GM23248 (cell line): ENCODE results near the gene BRPF3. TPM values are rescaled to one million over a fixed set of nuclear protein-coding genes. Genes with fewer than 3 reads are reported as not detected.

ENCODE experiments used
- DNase-seq: peaks from one replicate; pipeline ENCODE4 v3.0.0-alpha.2; 2015
- H2AFZ ChIP-seq: fragments of 200-600 bp; sonication (generic); 2 replicates; pipeline ENCODE4 v1.6.1; 2016; ENCODE audit warnings: antibody characterized with exemption
- H3F3A ChIP-seq: fragments of 200-600 bp; sonication (generic); 2 replicates; pipeline ENCODE4 v1.6.1; 2016; ENCODE audit warnings: mild to moderate bottlenecking, antibody characterized with exemption, mixed run types; ENCODE audit not compliant: insufficient read depth
- H3K27ac ChIP-seq: fragments of 200-600 bp; sonication (generic); 2 replicates; pipeline ENCODE4 v1.5.1; 2016; ENCODE audit warnings: mild to moderate bottlenecking
- H3K27me3 ChIP-seq: fragments of 200-600 bp; sonication (generic); replicated peaks from 2 replicates; pipeline ENCODE4 v1.6.1; 2016; ENCODE audit warnings: mild to moderate bottlenecking; ENCODE audit not compliant: insufficient read depth
- H3K36me3 ChIP-seq: fragments of 200-600 bp; sonication (generic); 2 replicates; pipeline ENCODE4 v1.6.1; 2016; ENCODE audit warnings: low read depth, mild to moderate bottlenecking
- H3K4me1 ChIP-seq: fragments of 200-600 bp; sonication (generic); 2 replicates; pipeline ENCODE4 v1.6.1; 2016; ENCODE audit warnings: mild to moderate bottlenecking; ENCODE audit not compliant: insufficient read depth
- H3K4me2 ChIP-seq: fragments of 200-600 bp; sonication (generic); one replicate; pipeline ENCODE4 v1.6.1; 2016; ENCODE audit warnings: mild to moderate bottlenecking; ENCODE audit not compliant: unreplicated experiment
- H3K4me3 ChIP-seq: fragments of 200-600 bp; sonication (generic); 2 replicates; pipeline ENCODE4 v1.5.1; 2016; ENCODE audit warnings: mild to moderate bottlenecking
- H3K79me2 ChIP-seq: fragments of 200-600 bp; sonication (generic); 2 replicates; pipeline ENCODE4 v1.6.1; 2016; ENCODE audit warnings: mild to moderate bottlenecking; ENCODE audit not compliant: insufficient read depth
- H3K9ac ChIP-seq: fragments of 200-600 bp; sonication (generic); 2 replicates; pipeline ENCODE4 v1.6.1; 2016; ENCODE audit warnings: mild to moderate bottlenecking
- H3K9me2 ChIP-seq: fragments of 200-600 bp; sonication (generic); 2 replicates; pipeline ENCODE4 v1.6.1; 2016; ENCODE audit warnings: mixed run types, mild to moderate bottlenecking, moderate library complexity; ENCODE audit not compliant: insufficient read depth
- H3K9me3 ChIP-seq: fragments of 200-600 bp; sonication (generic); one replicate; pipeline ENCODE4 v1.6.1; 2017; ENCODE audit warnings: low read depth
- H4K20me1 ChIP-seq: fragments of 200-600 bp; sonication (generic); 2 replicates; pipeline ENCODE4 v1.6.0; 2016; ENCODE audit not compliant: insufficient read depth
- EZH2 ChIP-seq: fragments of 200-600 bp; sonication (generic); IDR thresholded peaks from 2 replicates; pipeline ENCODE4 v1.6.1; 2018; ENCODE audit warnings: antibody characterized with exemption, mild to moderate bottlenecking; ENCODE audit not compliant: insufficient read depth, poor library complexity, severe bottlenecking
- EZH2phosphoT487 ChIP-seq: fragments of 200-600 bp; sonication (generic); IDR thresholded peaks from 2 replicates; pipeline ENCODE4 v1.6.1; 2018; ENCODE audit warnings: antibody characterized with exemption, moderate library complexity, mild to moderate bottlenecking, low read depth; ENCODE audit not compliant: insufficient read depth
- WGBS, 2 experiments: methylation state at CpG; one replicate each; pipeline ENCODE4 v1.1.6; 2015 to 2017; ENCODE audit warnings: low lambda C conversion rate in 2 of 2, low coverage in 1 of 2; ENCODE audit errors: missing lambda C conversion rate in 2 of 2; 5-methylcytosine and 5-hydroxymethylcytosine counted together
- in situ Hi-C: fragments of 300-500 bp; cut with MboI; formaldehyde crosslinking; loops from 2 replicates; pipeline ENCODE4 v1.15.0; 2020
- polyA plus RNA-seq: library from polyadenylated mRNA; unstranded; fragments of >200 nt; fragmentation: Nextera tagmentation; extraction: Ambion mirVana; gene quantifications from 2 replicates; pipeline ENCODE4 v1.2.1, GENCODE V29; 2016
- total RNA-seq: library from RNA; depleted of rRNA; stranded (reverse); fragments of >200 nt; shearing (Covaris generic); gene quantifications from 2 replicates; pipeline ENCODE4 v1.2.3, GENCODE V29; 2014

Gene BRPF3
- total and polyA plus RNA-seq, 2 experiments from 2014 or later: 6.3 to 7.9 TPM

GRCh38 chr6:36186199-36186598, 10.3 kb upstream of the BRPF3 start:
- Histone ChIP-seq H3K4me1 (no peaks in the 10 kb centered on the region), H3K27ac (no peak overlapping the region), H3K4me2 (no peak overlapping the region), H2AFZ (no peak overlapping the region), H3K27me3 (no peaks in the 10 kb centered on the region), H4K20me1 (no peaks in the 10 kb centered on the region), H3K9me3 (no peaks in the 10 kb centered on the region), H3F3A (no peaks in the 10 kb centered on the region), H3K4me3 (no peak overlapping the region), H3K9ac (no peak overlapping the region), H3K9me2 (no peaks in the 10 kb centered on the region), H3K79me2 (no peaks in the 10 kb centered on the region), H3K36me3 (no peaks in the 10 kb centered on the region)
- TF ChIP-seq EZH2phosphoT487 (no peak), EZH2 (no peak)
- in situ Hi-C loops: no loop called here
- WGBS, 2 experiments: 79 to 87% methylated on average over 2 of the region's 2 CpGs
- no peak for DNase-seq

- Histone ChIP-seq H3K4me1 (no peaks in the 10 kb centered on the region), H3K9me3 (no peaks in the 10 kb centered on the region), H3K4me2 (no peak overlapping the region), H3K36me3 (no peaks in the 10 kb centered on the region), H3K79me2 (no peaks in the 10 kb centered on the region), H2AFZ (no peak overlapping the region), H3K27ac (no peak overlapping the region), H3K9ac (no peak overlapping the region), H3F3A (no peaks in the 10 kb centered on the region), H3K27me3 (no peaks in the 10 kb centered on the region), H3K4me3 (no peak overlapping the region), H3K9me2 (no peaks in the 10 kb centered on the region), H4K20me1 (no peaks in the 10 kb centered on the region)
- in situ Hi-C loops: no loop called here
- TF ChIP-seq EZH2phosphoT487 (no peak), EZH2 (no peak)
- WGBS, 2 experiments: 90 to 100% methylated on average over 2 of the region's 2 CpGs
- no peak for DNase-seq
These were observed 9.1 kb upstream of the BRPF3 start for GRCh38 chr6:36187446-36187845.

- no peaks in the 10 kb centered on the region for H3K36me3 ChIP-seq
- in situ Hi-C loops: no loop called here
- H3K27me3 ChIP-seq: no peaks in the 10 kb centered on the region
- H3F3A ChIP-seq: peaks cover 6% of the 10 kb centered on the region; the same call in 1 of the 2 replicates
- H3K79me2 ChIP-seq: peaks cover 35% of the 10 kb centered on the region
- WGBS, 2 experiments: 24 to 36% methylated on average over 8 of the region's 8 CpGs
- H3K9me3 ChIP-seq: no peaks in the 10 kb centered on the region
- H3K9me2 ChIP-seq: no peaks in the 10 kb centered on the region
- no peak overlapping the region for H3K27ac ChIP-seq
- H3K9ac ChIP-seq: peak overlapping the region; percentile 94
- DNase-seq: peak; percentile 22
- peak overlapping the region; percentile 85 for H3K4me3 ChIP-seq
- peak overlapping the region; percentile 91 for H2AFZ ChIP-seq
- 0 out of 2 replicates have a peak, but pooled peaks cover 5% of the 10 kb centered on the region for H3K4me1 ChIP-seq
- H3K4me2 ChIP-seq: peak overlapping the region; percentile 79
- TF ChIP-seq EZH2: no peak
- TF ChIP-seq EZH2phosphoT487: no peak
- no peaks in the 10 kb centered on the region for H4K20me1 ChIP-seq
These were observed 952 bp upstream of the BRPF3 start for GRCh38 chr6:36195471-36196112.

GRCh38 chr6:36196880-36197548, 470 bp downstream of the BRPF3 start:
- Histone ChIP-seq H3K36me3 (peaks cover 5% of the 10 kb centered on the region), H2AFZ (peak overlapping the region; percentile 91)

More at GRCh38 chr6:36196880-36197548, 470 bp downstream of the BRPF3 start:
- peak overlapping the region; percentile 85 for H3K4me3 ChIP-seq
- peak overlapping the region; percentile 94 for H3K4me2 ChIP-seq
- WGBS, 2 experiments: 1% methylated on average over 12 to 56 of the region's 58 CpGs
- H3K4me1 ChIP-seq: 0 out of 2 replicates have a peak, but pooled peaks cover 5% of the 10 kb centered on the region
- no peaks in the 10 kb centered on the region for H3K9me3 ChIP-seq
- in situ Hi-C loops: no loop called here
- TF ChIP-seq EZH2phosphoT487 (no peak), EZH2 (no peak)
- no peaks in the 10 kb centered on the region for H3K9me2 ChIP-seq
- no peaks in the 10 kb centered on the region for H3K27me3 ChIP-seq
- peak; percentile 99 for DNase-seq
- H3K27ac ChIP-seq: peak overlapping the region; percentile 71
- H4K20me1 ChIP-seq: no peaks in the 10 kb centered on the region
- H3K79me2 ChIP-seq: peaks cover 49% of the 10 kb centered on the region
- H3F3A ChIP-seq: peaks cover 6% of the 10 kb centered on the region; the same call in 1 of the 2 replicates
- H3K9ac ChIP-seq: peak overlapping the region; percentile 94
